Pons (tissue), 1 donor: ENCODE data around the gene LEUTX.
"Not testable (repeated sequence)": the region's sequence is repeated elsewhere in the genome, so short reads cannot be mapped to it uniquely, and the experiment has no call there.

Source experiments
- DNase-seq: peaks from one replicate; pipeline ENCODE4 v3.0.0-alpha.2; 2016; ENCODE audit warnings: low spot score

LEUTX gene, protein sequence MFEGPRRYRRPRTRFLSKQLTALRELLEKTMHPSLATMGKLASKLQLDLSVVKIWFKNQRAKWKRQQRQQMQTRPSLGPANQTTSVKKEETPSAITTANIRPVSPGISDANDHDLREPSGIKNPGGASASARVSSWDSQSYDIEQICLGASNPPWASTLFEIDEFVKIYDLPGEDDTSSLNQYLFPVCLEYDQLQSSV

DNA sequence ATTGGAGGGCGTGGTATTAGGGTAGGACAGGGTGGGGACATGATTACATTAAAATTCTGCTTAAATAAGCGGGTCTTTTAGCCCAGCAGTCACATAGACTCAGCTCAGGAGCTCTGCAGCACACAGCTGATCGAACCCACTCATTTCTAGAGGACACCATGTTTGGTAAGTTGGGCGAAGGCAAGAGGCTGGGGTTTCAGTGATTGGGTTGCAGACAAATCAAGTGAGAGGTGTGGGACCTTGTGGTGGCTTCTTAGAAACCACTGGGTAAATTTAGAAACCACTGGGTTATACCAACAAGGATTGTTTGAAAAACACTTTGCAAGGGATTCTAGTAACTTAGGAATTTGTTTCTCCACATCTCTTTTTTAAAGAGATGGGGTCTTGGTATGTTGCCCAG lies at the start of gene LEUTX:
TSS of gene LEUTX (plus strand) at position 92 of the 400 bp plus-strand sequence. CDS start at position 159, 67 bp downstream.
- DNase-seq = no peak

DNA sequence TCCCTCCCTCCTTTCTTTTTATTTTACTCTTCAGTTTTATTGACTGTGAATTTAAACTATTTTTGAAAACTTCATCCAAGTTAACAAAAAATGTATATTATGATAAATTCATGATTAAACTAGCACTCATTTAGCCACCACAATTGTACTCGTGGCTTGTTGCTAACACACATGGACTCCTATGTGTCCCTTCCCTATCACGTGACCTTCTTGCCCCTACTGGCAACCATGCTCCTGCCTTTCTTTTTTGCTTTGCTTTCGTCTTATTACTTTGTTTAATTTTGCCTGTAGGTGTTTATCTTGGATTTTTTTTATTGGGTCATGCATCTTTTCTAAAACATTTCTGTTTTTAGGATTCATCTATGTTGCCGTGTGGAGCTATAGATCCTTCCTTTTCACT lies 49.1 kb upstream of the LEUTX start:
- no peak for DNase-seq

DNA sequence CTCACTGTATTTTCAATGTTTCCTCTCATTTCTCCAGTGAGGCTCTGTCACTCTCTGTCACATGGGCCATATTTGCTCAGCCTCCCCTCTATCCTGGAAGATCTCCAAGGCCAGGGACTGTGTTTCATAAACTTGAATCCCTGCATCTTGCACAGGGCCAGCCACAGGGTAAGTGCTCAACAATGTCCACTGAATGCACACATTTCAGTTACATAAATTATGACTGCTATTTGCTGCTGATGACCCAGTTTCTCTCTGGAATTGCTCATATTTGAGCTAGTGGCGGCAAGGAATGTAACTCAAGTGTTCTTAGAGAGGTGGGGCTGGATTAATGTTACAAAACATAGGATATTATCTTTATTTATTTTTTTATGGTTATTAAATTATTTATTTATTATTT lies 47.0 kb upstream of the LEUTX start:
- no peak for DNase-seq

DNA sequence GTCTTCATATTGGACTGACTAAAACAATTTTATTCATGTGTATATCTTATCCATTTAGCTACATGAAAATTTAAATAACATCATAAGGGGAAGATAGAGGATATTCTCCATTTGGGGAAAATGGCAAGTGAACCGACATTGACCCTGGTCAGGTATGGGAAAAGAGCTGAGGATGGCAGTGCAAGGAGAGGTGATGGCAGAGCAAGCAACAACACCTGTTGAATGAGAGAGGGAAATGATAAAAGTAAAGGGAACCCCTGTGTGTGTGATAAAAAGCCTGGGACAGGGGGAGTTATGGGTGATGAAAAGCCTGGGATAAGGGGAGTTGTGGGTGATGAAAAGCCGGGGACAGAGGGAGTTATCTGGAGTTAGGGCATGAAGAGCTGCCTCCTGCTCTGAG lies 44.8 kb upstream of the LEUTX start:
- DNase-seq = no peak

DNA sequence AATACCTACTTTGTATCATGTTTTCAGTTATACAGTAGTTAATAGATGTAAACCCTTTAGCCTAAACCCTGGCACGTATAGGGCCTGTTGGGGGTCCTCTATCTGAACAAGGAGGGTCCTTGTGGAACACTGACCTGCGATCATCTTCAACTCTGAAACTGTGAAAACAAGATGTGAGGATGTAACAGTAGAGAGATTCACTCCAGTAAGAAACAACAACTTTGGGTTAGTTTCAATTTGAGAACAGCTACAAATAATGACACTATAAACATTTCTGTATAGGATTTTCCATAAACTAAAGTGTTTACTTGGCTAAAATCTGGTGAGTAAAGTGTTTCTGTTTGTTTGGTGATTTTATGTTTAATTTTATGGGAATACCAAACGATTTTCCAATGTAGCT lies 43.0 kb upstream of the LEUTX start:
- DNase-seq = no peak

DNA sequence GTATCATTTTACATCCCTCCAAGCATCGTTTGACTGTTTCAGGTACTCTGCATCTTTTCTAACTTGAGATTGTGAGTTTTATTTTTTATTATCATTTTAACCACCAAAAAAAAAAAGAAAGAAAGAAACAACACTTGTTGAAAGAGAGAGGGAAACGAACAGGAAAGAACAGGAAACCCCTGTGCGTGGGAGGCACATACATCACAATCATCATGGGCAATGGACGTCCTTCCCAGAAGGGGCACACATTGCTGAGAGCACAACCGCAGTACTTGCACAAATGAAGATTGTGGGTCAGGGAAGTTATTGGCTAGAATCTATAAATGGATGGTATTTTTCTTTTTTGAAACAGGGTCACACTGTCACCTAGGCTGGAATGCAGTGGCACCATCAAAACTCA lies 42.6 kb upstream of the LEUTX start:
- DNase-seq = no peak

DNA sequence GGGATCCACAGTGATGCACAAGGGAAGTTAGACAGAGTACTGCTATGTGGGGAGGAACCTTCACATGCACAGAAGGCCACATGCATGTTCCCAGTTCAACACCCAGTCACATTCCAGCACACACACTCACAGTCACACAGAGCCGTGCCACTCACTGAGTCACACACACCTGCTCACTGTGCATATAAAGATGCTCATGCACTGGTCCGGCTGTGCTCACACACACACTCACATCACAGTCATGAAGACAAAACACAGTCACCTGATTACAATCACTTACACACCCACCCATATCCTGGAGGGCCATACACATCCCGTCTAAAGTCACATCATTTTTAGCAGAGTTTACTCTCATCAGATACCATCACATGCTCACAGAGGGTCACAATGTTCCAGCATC lies 41.3 kb upstream of the LEUTX start:
- no peak for DNase-seq

DNA sequence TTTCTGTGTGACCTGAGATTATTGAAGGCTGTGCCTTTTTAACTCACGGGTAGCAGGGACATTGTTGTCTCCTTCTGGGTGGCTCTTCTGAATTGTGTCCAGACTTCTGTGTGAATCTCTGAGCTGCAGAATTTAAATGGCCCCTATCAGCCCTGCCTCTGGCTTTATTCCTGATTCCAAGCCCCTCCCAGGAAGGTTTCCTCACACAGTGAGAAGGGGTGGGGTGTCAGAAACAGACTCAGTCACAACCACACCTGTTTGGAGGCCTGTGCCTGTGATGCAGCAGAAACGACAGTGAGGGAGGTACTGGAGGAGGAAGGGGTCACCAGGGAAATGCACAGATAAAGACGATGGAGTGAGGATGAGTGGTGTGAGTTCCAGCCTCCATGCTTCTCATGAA lies 40.8 kb upstream of the LEUTX start, which contains the start of gene CLC:
TSS of gene CLC (minus strand) at position 139 of the 400 bp plus-strand sequence. CDS start at position 62, 77 bp downstream.
- no peak for DNase-seq

DNA sequence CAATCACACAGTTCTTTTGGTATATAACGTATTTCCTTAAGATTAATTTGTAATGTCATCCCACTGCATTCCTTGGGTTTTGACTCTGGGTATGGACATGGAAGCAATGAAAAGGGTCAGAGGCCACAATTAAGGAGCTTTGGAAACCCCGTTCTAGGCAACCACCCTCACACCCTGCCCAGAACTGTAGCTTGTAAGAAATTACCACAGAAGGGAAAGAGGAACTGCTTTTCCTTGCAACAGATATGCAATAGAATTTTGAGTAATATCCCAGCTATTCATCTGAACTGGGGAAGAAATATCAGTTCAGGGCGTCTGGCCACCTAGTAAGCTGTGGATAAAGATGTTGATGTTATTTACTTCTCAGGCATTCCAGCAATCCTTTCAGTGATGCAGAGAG lies 39.8 kb upstream of the LEUTX start:
- no peak for DNase-seq

DNA sequence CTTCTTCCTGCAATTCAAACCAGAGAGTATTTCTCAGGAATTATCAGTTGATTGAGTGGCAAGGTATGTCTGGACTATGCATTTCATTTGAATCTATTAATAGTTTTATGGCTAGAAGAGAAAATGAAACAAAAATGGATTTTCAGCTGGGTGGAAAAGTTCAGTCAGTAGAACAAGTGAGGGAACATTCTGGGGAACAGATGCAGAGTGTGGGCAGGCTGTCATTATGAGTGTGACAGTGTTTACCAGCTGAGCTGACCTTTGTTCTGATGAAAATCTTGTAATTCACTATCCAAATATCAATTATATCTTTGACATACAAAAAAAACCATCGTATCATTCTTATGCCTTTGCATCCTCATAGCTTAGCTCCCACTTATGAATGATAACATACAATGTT lies 38.3 kb upstream of the LEUTX start:
- DNase-seq = no peak

DNA sequence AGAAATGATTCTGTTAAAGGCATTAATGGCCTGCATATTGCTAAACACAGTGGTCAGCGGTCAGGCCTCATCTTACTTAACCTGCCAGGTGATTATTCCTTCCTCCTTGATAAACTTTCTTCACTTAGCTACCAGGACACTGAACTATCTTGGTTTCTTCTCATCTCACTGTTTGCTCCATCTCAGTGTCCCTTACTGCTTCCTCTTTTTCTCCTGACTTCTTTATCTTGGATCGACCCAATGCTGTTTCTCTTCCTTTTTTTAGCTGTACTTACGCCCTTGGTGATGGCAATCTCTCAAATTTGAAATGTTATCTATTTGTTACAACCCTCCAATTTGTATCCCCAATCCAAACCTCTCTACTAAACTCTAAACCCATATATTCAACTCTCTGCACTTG lies 33.0 kb upstream of the LEUTX start:
- DNase-seq = peak; percentile 42

DNA sequence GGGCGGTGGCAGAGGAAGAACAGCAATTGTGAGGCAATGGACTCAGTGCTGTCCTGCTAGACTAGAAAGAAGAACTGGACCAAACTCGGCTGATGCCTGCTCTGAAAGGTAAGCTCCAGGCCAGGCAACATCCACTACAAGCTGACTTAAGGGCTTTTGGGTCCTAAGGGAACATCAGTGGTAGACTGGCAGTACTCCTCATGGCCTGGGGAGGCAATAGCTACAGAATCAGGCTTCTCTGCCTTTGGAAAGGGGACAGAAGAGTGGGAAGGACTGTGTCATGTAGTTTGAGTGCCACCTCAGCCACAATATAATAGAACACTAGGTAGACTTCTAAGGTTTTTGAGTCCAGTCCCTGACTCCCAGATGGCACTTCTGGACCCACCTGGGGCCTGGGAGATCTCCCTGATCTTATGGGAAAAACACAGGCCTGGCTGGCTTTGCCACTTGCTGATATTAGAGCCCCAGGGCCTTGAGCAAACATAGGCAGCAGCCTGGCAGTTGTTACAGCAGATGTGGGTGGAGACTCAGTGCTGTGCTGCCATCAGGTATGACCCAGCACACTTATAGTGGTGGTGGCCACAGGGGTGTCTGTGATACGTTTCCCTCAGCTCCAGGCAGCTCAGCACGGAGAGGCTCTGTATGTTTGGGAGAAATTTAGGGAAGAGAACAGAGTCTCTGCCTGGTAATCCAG lies 31.7 kb upstream of the LEUTX start:
- DNase-seq = no peak

DNA sequence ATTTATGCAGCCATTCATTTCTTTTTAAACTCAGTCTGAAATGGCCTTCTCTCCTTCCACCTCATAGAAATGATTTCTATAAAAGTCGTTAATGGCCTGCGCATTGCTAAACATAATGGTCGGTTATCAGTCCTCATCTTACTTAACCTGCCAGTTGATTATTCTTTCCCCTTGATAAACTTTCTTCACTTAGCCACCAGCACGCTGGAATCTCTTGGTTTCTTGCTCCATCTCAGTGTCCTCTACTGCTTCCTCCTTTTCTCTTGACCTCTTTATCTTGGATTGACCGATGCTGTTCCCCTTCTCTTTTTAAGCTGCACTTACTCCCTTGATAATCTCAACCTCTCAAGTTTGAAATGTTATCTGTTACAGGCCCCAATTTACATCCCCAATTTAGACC lies 28.7 kb upstream of the LEUTX start:
- DNase-seq = no peak

DNA sequence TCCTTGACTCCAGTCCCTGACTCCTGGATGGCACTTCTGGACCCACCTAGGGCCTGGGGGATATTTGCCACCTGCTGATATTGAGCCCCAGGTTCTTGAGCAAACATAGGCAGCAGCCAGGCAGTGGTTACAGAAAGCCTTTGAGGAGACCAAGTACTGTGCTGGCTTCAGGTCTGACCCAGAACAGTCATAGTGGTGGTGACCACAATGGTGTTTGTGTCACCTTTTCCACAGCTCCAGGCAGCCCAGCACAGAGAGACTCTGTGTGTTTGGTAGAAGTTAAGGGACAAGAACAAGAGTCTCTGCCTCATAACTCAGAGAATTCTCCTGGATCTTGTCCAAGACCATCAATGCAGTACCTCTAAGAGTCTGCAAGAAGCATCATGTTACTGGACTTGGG lies 26.3 kb upstream of the LEUTX start:
- DNase-seq = no peak

DNA sequence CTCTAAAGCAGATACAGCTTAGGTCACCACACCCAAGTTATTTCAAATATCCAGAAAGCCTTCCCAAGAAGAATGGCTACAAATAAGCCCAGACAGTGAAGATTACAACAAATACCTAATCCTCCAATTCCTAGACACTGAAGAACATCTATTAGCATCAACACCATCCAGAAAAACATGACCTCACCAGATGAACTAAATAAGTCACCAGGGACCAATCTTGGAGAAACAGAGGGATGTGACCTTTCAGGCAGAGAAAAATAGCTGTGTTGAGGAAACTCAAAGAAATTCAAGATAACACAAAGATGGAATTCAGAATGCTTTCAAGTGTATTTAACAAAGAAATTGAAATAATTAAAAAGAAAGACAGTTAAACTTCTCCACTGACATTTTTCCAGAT lies 25.9 kb upstream of the LEUTX start:
- no peak for DNase-seq

DNA sequence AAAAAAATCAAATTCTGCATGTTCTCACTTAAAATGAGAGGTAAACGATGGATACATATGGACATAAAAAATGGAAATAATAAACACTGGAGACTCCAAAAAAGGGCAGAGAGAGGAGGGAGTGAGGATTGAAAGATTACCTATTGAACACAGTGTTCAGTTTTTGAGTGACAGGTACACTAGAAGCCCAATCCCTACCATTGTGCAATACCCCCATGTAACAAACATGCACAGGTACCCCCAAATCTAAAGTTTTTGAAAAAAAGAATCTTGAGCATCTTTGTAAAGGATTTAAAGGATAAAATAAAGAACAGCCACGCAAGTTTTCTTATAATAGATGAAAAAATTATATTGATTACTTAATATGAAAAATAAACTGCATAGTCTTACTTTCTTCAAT lies 24.1 kb upstream of the LEUTX start:
- no peak for DNase-seq

DNA sequence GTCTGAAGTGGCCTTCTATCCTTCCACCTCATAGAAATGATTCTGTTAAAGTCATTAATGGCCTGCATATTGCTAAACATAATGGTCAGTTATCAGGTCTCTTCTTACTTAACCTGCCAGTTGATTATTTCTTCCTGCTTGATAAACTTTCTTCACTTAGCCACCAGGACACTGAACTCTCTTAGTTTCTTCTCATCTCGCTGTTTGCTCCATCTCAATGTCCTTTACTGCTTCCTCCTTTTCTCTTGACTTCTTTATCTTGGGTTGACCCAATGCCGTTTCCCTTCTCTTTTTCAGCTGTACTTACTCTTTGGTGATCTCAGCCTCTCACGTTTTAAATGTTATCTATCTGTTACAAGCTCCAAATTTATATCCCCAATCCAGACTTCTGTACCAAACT lies 23.7 kb upstream of the LEUTX start:
- no peak for DNase-seq

DNA sequence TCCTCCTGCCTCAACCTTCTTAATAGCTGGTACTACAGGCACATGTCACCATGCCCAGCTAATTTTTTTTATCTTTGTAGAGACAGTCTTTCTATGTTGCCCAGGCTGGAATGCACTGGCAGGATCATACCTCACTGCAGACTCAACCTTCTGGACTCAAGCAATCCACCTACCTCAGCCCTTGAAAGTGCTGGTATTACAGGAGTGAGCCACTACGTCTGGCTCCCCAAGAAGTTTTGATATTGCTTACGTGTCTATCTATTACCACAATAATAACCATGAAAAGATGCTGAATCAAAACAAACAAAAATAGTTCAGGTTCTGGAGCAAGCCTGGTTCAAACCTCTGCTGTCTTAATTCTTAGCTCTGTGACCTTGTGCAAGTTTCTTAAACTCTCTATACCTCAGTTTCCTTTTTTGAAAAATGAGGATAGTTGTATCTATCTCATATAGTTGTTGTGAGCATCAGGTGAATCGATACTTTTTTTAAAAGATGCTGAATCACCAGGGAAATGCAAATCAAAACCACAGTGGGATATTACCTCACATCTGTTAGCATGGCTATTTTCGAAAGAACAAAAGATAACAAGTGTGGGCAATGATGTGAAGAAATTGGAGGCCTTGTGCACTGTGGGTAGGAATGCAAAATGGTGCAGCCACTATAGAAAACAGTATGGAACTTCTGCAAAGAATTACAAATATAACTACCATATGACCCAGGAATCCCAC lies 19.0 kb upstream of the LEUTX start:
- DNase-seq = no peak

DNA sequence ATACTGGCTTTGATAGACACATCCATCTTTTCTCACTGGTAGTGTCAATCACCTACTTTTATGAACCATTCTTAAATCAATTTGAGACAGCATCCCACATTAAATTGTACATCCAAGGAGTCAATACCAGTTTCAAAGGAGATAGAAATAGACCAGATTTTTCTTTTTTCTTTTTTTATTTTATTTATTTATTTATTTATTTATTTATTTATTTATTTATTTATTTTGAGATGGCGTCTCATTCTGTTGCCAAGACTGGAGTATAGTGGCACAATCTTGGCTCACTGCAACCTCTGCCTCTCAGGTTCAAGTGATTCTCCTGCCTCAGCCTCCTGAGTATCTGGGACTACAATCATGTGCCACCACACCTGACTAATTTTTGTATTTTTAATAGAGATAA lies 16.8 kb upstream of the LEUTX start:
- DNase-seq = not testable (repeated sequence)

DNA sequence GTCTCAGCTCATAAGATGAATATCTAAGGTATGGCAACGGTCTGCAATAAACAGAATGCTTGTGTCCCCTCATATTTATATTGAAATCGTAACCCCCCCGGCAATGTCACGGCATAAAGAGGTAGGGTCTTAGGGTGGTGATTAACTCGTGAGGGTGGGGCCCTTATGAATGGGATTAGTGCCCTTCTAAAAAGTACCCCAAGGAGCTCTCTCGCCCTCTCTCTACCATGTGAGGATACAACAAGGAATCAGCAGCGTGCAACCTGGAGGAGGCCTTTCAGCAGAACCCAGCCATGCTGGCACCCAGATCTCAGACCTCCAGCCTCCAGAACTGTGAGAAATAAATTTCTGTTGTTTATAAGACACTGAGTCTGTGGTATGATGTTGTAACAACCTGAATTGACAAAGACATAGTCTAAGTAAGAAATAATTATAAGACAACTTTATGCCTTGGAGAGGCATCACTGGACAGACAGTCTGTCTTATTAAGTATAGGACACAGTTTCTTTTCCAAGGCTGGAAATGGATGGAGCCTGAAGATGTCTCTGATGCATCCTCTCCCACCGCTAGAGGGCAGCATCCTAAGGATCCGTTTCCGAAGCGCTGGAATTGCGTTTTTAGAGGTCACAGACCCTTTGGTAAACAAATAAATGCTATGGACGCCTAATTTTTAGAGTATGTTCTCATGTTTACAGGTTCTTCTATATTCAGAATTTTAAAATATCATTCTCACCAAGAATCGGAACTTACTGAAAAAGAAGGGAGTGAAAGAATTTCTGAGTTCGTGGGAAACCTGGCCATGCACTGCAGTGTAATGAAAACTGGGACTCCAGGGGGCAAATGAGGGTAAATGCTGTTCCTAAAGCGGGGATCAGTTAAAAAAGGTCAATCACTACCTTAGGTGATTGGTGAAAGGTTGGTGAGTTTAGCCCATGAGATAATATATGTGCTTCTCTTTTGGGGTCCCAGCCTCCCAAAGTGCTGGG lies 13.3 kb upstream of the LEUTX start:
- peak; percentile 3 for DNase-seq

DNA sequence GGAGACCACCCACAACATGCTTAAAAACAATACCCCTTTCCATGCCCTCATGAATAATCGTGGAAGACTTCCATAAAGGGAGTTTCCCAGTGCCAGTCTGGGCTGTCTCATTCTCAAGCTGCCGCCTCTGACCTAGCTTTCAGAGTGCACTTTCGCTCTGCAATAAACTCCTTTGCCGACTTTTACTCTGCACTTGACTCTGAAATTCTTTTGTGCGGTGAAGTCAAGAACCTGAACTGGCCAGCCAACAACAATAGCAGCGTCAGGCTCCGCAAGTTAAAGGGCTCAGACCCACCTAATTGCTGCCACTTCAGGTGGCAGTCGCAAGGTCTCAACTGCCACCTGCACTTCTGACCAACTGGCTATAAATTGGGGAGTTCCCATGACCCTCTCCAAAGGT lies 10.3 kb upstream of the LEUTX start:
- no peak for DNase-seq

DNA sequence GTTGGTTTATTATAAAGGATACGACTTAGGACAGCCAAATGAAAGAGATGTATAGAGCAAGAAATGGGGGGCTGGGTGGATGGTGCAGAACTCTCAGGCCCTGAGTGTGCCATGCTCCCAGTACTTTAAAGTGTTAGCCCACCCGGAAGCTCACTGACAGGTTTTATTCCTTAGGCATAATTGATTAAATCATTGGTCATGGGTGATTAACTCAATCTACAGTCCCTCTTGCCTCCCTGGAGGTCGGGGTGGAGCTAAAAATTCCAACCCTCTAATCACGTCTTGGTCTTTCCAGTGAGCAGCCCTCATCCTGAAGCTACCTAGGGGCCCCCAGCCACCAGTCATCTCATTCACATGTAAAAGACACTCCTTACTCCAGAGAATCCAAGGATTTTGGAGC lies 9.9 kb upstream of the LEUTX start:
- DNase-seq = no peak
